H1 (cell line): ENCODE data around the gene PDE6D. TPM values are rescaled to one million over a fixed set of nuclear protein-coding genes. Genes with fewer than 3 reads are reported as not detected.

Experiments
- CTCF ChIA-PET: fragments of 300-600 bp; sonication (Branson Sonifier 250); formaldehyde crosslinking; loops from one replicate; lab custom pipeline; 2021; ENCODE audit not compliant: partially characterized antibody; lab: Charles Lee
- POLR2A ChIA-PET: fragments of 300-600 bp; sonication (Branson Sonifier 250); formaldehyde crosslinking; loops from one replicate; lab custom pipeline; 2021; ENCODE audit warnings: inconsistent platforms; ENCODE audit not compliant: partially characterized antibody; lab: Charles Lee
- DNase-seq, 2 experiments: peaks; one replicate each; pipeline versions ENCODE4 v3.0.0 to v3.0.0-alpha.2; 2010 to 2022; ENCODE audit warnings: low spot score in 2 of 2, low read depth in 1 of 2, mixed read lengths in 1 of 2
- FAIRE-seq: peaks from 2 replicates; lab custom pipeline; 2011; peaks lifted over from hg19 to GRCh38; lab: Jason Lieb, UNC
- H2AFZ ChIP-seq: 2 replicates; pipeline ENCODE4 v1.8.1; 2012; ENCODE audit warnings: low read length, inconsistent platforms
- H2AK5ac ChIP-seq: 2 replicates; pipeline ENCODE4 v1.6.1; 2013; ENCODE audit warnings: low read depth, low read length
- H2BK120ac ChIP-seq: replicated peaks from 2 replicates; pipeline ENCODE3; 2013; ENCODE audit warnings: low read depth, low read length, inconsistent platforms
- H2BK12ac ChIP-seq: 2 replicates; pipeline ENCODE4 v1.6.1; 2013; ENCODE audit warnings: low read depth, low read length
- H2BK15ac ChIP-seq: 2 replicates; pipeline ENCODE4 v1.6.1; 2013; ENCODE audit warnings: low read length
- H2BK20ac ChIP-seq: 2 replicates; pipeline ENCODE4 v1.6.1; 2013; ENCODE audit warnings: low read length
- H2BK5ac ChIP-seq: 2 replicates; pipeline ENCODE4 v1.6.1; 2013; ENCODE audit warnings: low read depth, low read length
- H3K14ac ChIP-seq: 2 replicates; pipeline ENCODE4 v1.6.1; 2013; ENCODE audit warnings: inconsistent platforms; ENCODE audit not compliant: insufficient read length
- H3K18ac ChIP-seq: 2 replicates; pipeline ENCODE4 v1.6.1; 2013; ENCODE audit warnings: low read length; ENCODE audit errors: extremely low read depth
- H3K23ac ChIP-seq: 2 replicates; pipeline ENCODE4 v1.6.1; 2013; ENCODE audit warnings: inconsistent platforms; ENCODE audit not compliant: insufficient read length
- H3K23me2 ChIP-seq: 2 replicates; pipeline ENCODE4 v1.6.1; 2013; ENCODE audit warnings: low read depth, low read length
- H3K27ac ChIP-seq: 2 replicates; pipeline ENCODE4 v1.6.1; 2011; ENCODE audit warnings: low read depth, low read length, inconsistent platforms
- H3K27me3 ChIP-seq, 4 experiments: replicated peaks in 1 of 4; 1 replicate in 1 of 4; 2 replicates in 3 of 4; pipeline versions ENCODE4 v1.6.1 to v1.8.1; 2011 to 2013; ENCODE audit warnings: low read length in 3 of 4, mild to moderate bottlenecking in 3 of 4, inconsistent platforms in 2 of 4, mixed read lengths in 2 of 4, moderate library complexity in 1 of 4; ENCODE audit not compliant: control insufficient read depth in 3 of 4, insufficient read depth in 3 of 4; ENCODE audit errors: extremely low read depth in 1 of 4
- H3K36me3 ChIP-seq, 4 experiments: 2 replicates each; pipeline versions ENCODE4 v1.6.1 to v1.8.1; 2011 to 2013; ENCODE audit warnings: mild to moderate bottlenecking in 4 of 4, low read length in 3 of 4, moderate library complexity in 2 of 4, control low read depth in 1 of 4, inconsistent platforms in 1 of 4; ENCODE audit not compliant: insufficient read depth in 4 of 4, control insufficient read depth in 2 of 4
- H3K4ac ChIP-seq: replicated peaks from 2 replicates; pipeline ENCODE3; 2013; ENCODE audit warnings: low read length, low read depth, mixed read lengths, inconsistent platforms; ENCODE audit not compliant: insufficient read length
- H3K4me1 ChIP-seq, 4 experiments: replicated peaks in 1 of 4; 1 replicate in 1 of 4; 2 replicates in 3 of 4; pipeline versions ENCODE4 v1.6.1 to v1.8.1; 2011 to 2013; ENCODE audit warnings: low read length in 3 of 4, inconsistent platforms in 2 of 4, mixed read lengths in 1 of 4; ENCODE audit not compliant: insufficient read depth in 4 of 4, control insufficient read depth in 3 of 4
- H3K4me2 ChIP-seq, 2 experiments: 2 replicates each; pipeline versions ENCODE4 v1.6.1 to v1.8.1; 2011 to 2013; ENCODE audit warnings: low read depth in 2 of 2, low read length in 2 of 2, control low read depth in 1 of 2, inconsistent platforms in 1 of 2, mild to moderate bottlenecking in 1 of 2; ENCODE audit not compliant: insufficient read depth in 1 of 2
- H3K4me3 ChIP-seq, 4 experiments: fragments of 200-600, 300-600 bp in 1 of 4; sonication (generic), shearing (Covaris generic), sonication (Bioruptor Twin) in 1 of 4; 2 replicates each; pipeline versions ENCODE4 v1.5.1 to v1.8.1; 2011 to 2016; ENCODE audit warnings: low read length in 4 of 4, low read depth in 3 of 4, control low read depth in 2 of 4, inconsistent platforms in 2 of 4, mild to moderate bottlenecking in 2 of 4, mixed read lengths in 1 of 4, moderate library complexity in 1 of 4; ENCODE audit not compliant: insufficient read depth in 2 of 4; ENCODE audit errors: extremely low read depth in 1 of 4
- H3K56ac ChIP-seq: replicated peaks from 2 replicates; pipeline ENCODE3; 2013; ENCODE audit warnings: low read depth, mild to moderate bottlenecking, mixed read lengths, low read length, inconsistent platforms; ENCODE audit not compliant: insufficient read length
- H3K79me1 ChIP-seq: 2 replicates; pipeline ENCODE4 v1.6.1; 2013; ENCODE audit warnings: low read depth, low read length, control low read depth
- H3K79me2 ChIP-seq, 2 experiments: 2 replicates each; pipeline versions ENCODE4 v1.6.1 to v1.8.1; 2012 to 2013; ENCODE audit warnings: low read length in 2 of 2, mild to moderate bottlenecking in 2 of 2, inconsistent platforms in 1 of 2; ENCODE audit not compliant: insufficient read depth in 2 of 2, control insufficient read depth in 1 of 2
- H3K9ac ChIP-seq, 4 experiments: replicated peaks in 1 of 4; 1 replicate in 1 of 4; 2 replicates in 3 of 4; pipeline versions ENCODE4 v1.6.1 to v1.8.1; 2011 to 2013; ENCODE audit warnings: low read depth in 3 of 4, low read length in 3 of 4, control low read depth in 2 of 4, mild to moderate bottlenecking in 2 of 4, moderate library complexity in 2 of 4, inconsistent platforms in 1 of 4; ENCODE audit errors: extremely low read depth in 1 of 4
- H3K9me3 ChIP-seq, 2 experiments: 2 replicates each; pipeline versions ENCODE4 v1.6.1 to v1.8.1; 2012 to 2013; ENCODE audit warnings: mild to moderate bottlenecking in 2 of 2, moderate library complexity in 2 of 2, control low read depth in 1 of 2, inconsistent platforms in 1 of 2, low read depth in 1 of 2, low read length in 1 of 2, mixed read lengths in 1 of 2; ENCODE audit not compliant: insufficient read depth in 2 of 2
- H4K20me1 ChIP-seq, 2 experiments: replicated peaks in 1 of 2; 2 replicates each; pipeline versions ENCODE3 to v1.8.1; 2011 to 2013; ENCODE audit warnings: inconsistent platforms in 2 of 2, low read length in 2 of 2, mild to moderate bottlenecking in 1 of 2; ENCODE audit not compliant: insufficient read depth in 2 of 2, control insufficient read depth in 1 of 2
- H4K5ac ChIP-seq: 2 replicates; pipeline ENCODE4 v1.6.1; 2013; ENCODE audit warnings: low read length, low read depth, mixed read lengths, inconsistent platforms; ENCODE audit not compliant: insufficient read length
- H4K8ac ChIP-seq: 2 replicates; pipeline ENCODE4 v1.8.0; 2013; ENCODE audit warnings: mild to moderate bottlenecking, moderate library complexity, low read length, inconsistent platforms; ENCODE audit not compliant: insufficient read depth; ENCODE audit errors: extremely low read depth
- H4K91ac ChIP-seq: replicated peaks from 2 replicates; pipeline ENCODE3; 2013; ENCODE audit warnings: low read length, mixed read lengths, inconsistent platforms; ENCODE audit not compliant: insufficient read length
- BCL11A ChIP-seq, 2 experiments: IDR thresholded peaks; one replicate each; pipeline ENCODE4 v1.6.1; 2011; ENCODE audit warnings: low read depth in 2 of 2, low read length in 2 of 2, mild to moderate bottlenecking in 2 of 2
- HDAC6 ChIP-seq: IDR thresholded peaks from one replicate; pipeline ENCODE4 v1.7.1; 2012; ENCODE audit warnings: low read depth, mild to moderate bottlenecking, inconsistent platforms, low read length, moderate library complexity
- JUN ChIP-seq: IDR thresholded peaks from 2 replicates; pipeline ENCODE4 v1.6.1; 2011; ENCODE audit warnings: low read depth, mild to moderate bottlenecking, improper control_type of control experiment, low read length
- KDM5A ChIP-seq: fragments of 200-600 bp; IDR thresholded peaks from 2 replicates; pipeline ENCODE4 v1.7.1; 2012; ENCODE audit warnings: mild to moderate bottlenecking, low read length, inconsistent platforms, mixed read lengths
- POLR2A ChIP-seq, 2 experiments: IDR thresholded peaks; 1 replicate in 1 of 2; 2 replicates in 1 of 2; pipeline ENCODE4 v1.6.1; 2011; ENCODE audit warnings: low read depth in 2 of 2, low read length in 2 of 2, mild to moderate bottlenecking in 2 of 2; ENCODE audit errors: control extremely low read depth in 1 of 2
- SAP30 ChIP-seq: fragments of 300-600 bp; sonication (generic); IDR thresholded peaks from 2 replicates; pipeline ENCODE4 v1.7.1; 2012; ENCODE audit warnings: low read length, moderate library complexity, mild to moderate bottlenecking, inconsistent platforms; ENCODE audit not compliant: insufficient read depth, insufficient replicate concordance
- SUZ12 ChIP-seq: fragments of 200-600 bp; sonication (generic); IDR thresholded peaks from 2 replicates; pipeline ENCODE4 v1.6.1; 2012; ENCODE audit warnings: mild to moderate bottlenecking, inconsistent platforms, low read length, moderate library complexity, mixed read lengths
- TCF12 ChIP-seq: IDR thresholded peaks from 2 replicates; pipeline ENCODE4 v1.6.1; 2011; ENCODE audit warnings: low read depth, mild to moderate bottlenecking, low read length
- WGBS, 2 experiments: shearing (Covaris generic) in 1 of 2; methylation state at CpG; one replicate each; pipeline versions ENCODE4 v1.1.6 to v1.1.7; 2013 to 2015; ENCODE audit warnings: low lambda C conversion rate in 2 of 2, mixed read lengths in 2 of 2, inconsistent platforms in 1 of 2, low coverage in 1 of 2, missing lambda C conversion rate in 1 of 2; ENCODE audit not compliant: insufficient replicate concordance in 2 of 2, insufficient coverage in 1 of 2, insufficient read length in 1 of 2; ENCODE audit errors: extremely low coverage in 1 of 2, missing lambda C conversion rate in 1 of 2; 5-methylcytosine and 5-hydroxymethylcytosine counted together
- polyA plus RNA-seq, 7 experiments: library from polyadenylated mRNA; depleted of rRNA in 3 of 7; stranded (reverse) in 5 of 7; unstranded in 2 of 7; fragments of >200 nt in 5 of 7; fragments of 200-250 nt in 2 of 7; gene quantifications; 1 replicate in 5 of 7; 2 replicates in 1 of 7; 4 replicates in 1 of 7; pipeline versions ENCODE4 v1.2.1 to v1.2.3, GENCODE V29; 2011 to 2013; ENCODE audit warnings: missing spikeins in 2 of 7, mixed read lengths in 2 of 7
- total RNA-seq: library from RNA; stranded (reverse); fragmentation: NEBNext Ultra II Directional; extraction: Animal tissue kit (Norgen Biotek cat#: 25700); gene quantifications from 2 replicates; pipeline ENCODE4 v1.2.1, GENCODE V29; 2021
- TF ChIP-seq, protein P1 (sequence below): IDR thresholded peaks from 2 replicates; pipeline ENCODE4 v1.6.1; 2012; ENCODE audit warnings: inconsistent platforms
- TF ChIP-seq, protein P2 (sequence below), 3 experiments: IDR thresholded peaks; 1 replicate in 2 of 3; 2 replicates in 1 of 3; pipeline versions ENCODE4 v1.5.1 to v1.6.1; 2011; ENCODE audit warnings: low read length in 3 of 3, mild to moderate bottlenecking in 3 of 3, inconsistent platforms in 2 of 3, low read depth in 1 of 3, moderate library complexity in 1 of 3; ENCODE audit not compliant: insufficient read depth in 1 of 3; ENCODE audit errors: control extremely low read depth in 1 of 3

Gene PDE6D
- total and polyA plus RNA-seq, 2 of the 8 experiments (the other 6 are each of a cell fraction or from before 2014, with no cell fraction given): 33.7 to 63.9 TPM

DNA sequence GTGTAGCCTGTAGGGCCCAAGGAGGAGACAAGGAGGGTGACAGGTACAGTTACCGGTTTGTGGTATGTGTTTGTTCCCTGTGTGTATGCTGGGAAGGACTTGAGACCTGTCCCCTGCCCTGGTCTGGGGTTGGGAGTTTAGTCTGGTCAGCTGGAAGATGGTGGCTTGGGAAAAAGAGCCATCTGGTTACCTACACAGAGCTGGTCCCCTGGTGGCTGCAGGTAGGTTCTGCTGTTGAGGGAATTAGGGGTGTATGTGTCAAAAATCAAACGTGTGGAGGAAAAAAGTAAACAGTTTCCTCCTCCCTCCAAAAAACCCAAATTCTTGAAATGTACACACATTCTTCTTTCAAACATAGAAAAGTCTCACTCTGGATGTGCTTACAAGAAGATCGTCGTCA is 48.5 kb downstream of the PDE6D start:
- Histone ChIP-seq H3K23me2 (no peaks in the 10 kb centered on the region), H3K4ac (no peak overlapping the region), H2BK12ac (no peak overlapping the region), H3K18ac (no peak overlapping the region), H3K27ac (no peak overlapping the region), H2AK5ac (no peak overlapping the region), H3K4me3 (no peak overlapping the region), H3K23ac (no peak overlapping the region), H3K79me1 (no peaks in the 10 kb centered on the region), H2BK5ac (no peak overlapping the region), H3K56ac (no peak overlapping the region), H2BK120ac (no peak overlapping the region), H3K14ac (no peak overlapping the region), H3K79me2 (no peaks in the 10 kb centered on the region), H2BK15ac (no peak overlapping the region), H4K8ac (no peak overlapping the region), H3K9me3 (no peaks in the 10 kb centered on the region), H4K91ac (no peak overlapping the region), H3K4me1 (peaks cover 0 to under 1% (median 0%) of the 10 kb centered on the region in 4 experiments; a peak in 2 of 7 replicates), H4K20me1 (no peaks in the 10 kb centered on the region), H4K5ac (no peak overlapping the region), H2BK20ac (no peak overlapping the region), H3K27me3 (no peaks in the 10 kb centered on the region), H3K4me2 (no peak overlapping the region), H2AFZ (no peak overlapping the region), H3K36me3 (peaks cover 0 to 5% (median 2%) of the 10 kb centered on the region in 4 experiments; a peak in 5 of 8 replicates), H3K9ac (no peak overlapping the region)
- CTCF ChIA-PET: interaction anchor here (0.6 to 3.0 kb wide), 14 partner anchors 8 to 191 kb away, joined by 3 to 12 read pairs (median 4); no protein-coding TSS in a partner anchor
- 97% methylated on average over 4 of the region's 4 CpGs; no CpG with 5 or more reads in 1 of the 2 experiments for WGBS, 2 experiments
- FAIRE-seq (no peak), DNase-seq (no peak)
- POLR2A ChIA-PET: interaction anchor here (0.6 to 1.3 kb wide), 2 partner anchors 18 to 20 kb away, joined by 3 to 5 read pairs; no protein-coding TSS in a partner anchor
- TF ChIP-seq BCL11A (IDR thresholded peaks at IDR 0.05; ENCODE audit: low read depth in 2 of 2, low read length in 2 of 2) (no peak), JUN (no peak), SUZ12 (no peak), TCF12 (no peak), HDAC6 (no peak), POLR2A (IDR thresholded peaks at IDR 0.05; ENCODE audit: control extremely low read depth in 1 of 2, low read depth in 2 of 2, low read length in 2 of 2) (no peak), SAP30 (no peak), KDM5A (no peak)
- TF ChIP-seq, protein P1, sequence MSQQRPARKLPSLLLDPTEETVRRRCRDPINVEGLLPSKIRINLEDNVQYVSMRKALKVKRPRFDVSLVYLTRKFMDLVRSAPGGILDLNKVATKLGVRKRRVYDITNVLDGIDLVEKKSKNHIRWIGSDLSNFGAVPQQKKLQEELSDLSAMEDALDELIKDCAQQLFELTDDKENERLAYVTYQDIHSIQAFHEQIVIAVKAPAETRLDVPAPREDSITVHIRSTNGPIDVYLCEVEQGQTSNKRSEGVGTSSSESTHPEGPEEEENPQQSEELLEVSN: no peak
- TF ChIP-seq, protein P2, sequence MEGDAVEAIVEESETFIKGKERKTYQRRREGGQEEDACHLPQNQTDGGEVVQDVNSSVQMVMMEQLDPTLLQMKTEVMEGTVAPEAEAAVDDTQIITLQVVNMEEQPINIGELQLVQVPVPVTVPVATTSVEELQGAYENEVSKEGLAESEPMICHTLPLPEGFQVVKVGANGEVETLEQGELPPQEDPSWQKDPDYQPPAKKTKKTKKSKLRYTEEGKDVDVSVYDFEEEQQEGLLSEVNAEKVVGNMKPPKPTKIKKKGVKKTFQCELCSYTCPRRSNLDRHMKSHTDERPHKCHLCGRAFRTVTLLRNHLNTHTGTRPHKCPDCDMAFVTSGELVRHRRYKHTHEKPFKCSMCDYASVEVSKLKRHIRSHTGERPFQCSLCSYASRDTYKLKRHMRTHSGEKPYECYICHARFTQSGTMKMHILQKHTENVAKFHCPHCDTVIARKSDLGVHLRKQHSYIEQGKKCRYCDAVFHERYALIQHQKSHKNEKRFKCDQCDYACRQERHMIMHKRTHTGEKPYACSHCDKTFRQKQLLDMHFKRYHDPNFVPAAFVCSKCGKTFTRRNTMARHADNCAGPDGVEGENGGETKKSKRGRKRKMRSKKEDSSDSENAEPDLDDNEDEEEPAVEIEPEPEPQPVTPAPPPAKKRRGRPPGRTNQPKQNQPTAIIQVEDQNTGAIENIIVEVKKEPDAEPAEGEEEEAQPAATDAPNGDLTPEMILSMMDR (IDR thresholded peaks at IDR 0.05; ENCODE audit: control extremely low read depth in 1 of 3, insufficient read depth in 1 of 3, low read depth in 1 of 3, low read length in 3 of 3): peak; percentile 31 to 60 (median 39)
